Activated CD4-positive, alpha-beta T cell treated with anti-CD3 and anti-CD28 coated beads, Interleukin-2, Interleukin-6, amounts not matched to agents 100 ng/mL and 50 ng/mL, durations not matched to agents 16 hours and 8 hours (primary cell): ENCODE results near the gene ZBED4.
"Not testable (repeated sequence)": the region's sequence is repeated elsewhere in the genome, so short reads cannot be mapped to it uniquely, and the experiment has no call there.

Experiments used
- DNase-seq: peaks from one replicate; pipeline ENCODE4 v3.0.0-alpha.2; 2020

ZBED4 gene, protein sequence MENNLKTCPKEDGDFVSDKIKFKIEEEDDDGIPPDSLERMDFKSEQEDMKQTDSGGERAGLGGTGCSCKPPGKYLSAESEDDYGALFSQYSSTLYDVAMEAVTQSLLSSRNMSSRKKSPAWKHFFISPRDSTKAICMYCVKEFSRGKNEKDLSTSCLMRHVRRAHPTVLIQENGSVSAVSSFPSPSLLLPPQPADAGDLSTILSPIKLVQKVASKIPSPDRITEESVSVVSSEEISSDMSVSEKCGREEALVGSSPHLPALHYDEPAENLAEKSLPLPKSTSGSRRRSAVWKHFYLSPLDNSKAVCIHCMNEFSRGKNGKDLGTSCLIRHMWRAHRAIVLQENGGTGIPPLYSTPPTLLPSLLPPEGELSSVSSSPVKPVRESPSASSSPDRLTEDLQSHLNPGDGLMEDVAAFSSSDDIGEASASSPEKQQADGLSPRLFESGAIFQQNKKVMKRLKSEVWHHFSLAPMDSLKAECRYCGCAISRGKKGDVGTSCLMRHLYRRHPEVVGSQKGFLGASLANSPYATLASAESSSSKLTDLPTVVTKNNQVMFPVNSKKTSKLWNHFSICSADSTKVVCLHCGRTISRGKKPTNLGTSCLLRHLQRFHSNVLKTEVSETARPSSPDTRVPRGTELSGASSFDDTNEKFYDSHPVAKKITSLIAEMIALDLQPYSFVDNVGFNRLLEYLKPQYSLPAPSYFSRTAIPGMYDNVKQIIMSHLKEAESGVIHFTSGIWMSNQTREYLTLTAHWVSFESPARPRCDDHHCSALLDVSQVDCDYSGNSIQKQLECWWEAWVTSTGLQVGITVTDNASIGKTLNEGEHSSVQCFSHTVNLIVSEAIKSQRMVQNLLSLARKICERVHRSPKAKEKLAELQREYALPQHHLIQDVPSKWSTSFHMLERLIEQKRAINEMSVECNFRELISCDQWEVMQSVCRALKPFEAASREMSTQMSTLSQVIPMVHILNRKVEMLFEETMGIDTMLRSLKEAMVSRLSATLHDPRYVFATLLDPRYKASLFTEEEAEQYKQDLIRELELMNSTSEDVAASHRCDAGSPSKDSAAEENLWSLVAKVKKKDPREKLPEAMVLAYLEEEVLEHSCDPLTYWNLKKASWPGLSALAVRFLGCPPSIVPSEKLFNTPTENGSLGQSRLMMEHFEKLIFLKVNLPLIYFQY

DNA sequence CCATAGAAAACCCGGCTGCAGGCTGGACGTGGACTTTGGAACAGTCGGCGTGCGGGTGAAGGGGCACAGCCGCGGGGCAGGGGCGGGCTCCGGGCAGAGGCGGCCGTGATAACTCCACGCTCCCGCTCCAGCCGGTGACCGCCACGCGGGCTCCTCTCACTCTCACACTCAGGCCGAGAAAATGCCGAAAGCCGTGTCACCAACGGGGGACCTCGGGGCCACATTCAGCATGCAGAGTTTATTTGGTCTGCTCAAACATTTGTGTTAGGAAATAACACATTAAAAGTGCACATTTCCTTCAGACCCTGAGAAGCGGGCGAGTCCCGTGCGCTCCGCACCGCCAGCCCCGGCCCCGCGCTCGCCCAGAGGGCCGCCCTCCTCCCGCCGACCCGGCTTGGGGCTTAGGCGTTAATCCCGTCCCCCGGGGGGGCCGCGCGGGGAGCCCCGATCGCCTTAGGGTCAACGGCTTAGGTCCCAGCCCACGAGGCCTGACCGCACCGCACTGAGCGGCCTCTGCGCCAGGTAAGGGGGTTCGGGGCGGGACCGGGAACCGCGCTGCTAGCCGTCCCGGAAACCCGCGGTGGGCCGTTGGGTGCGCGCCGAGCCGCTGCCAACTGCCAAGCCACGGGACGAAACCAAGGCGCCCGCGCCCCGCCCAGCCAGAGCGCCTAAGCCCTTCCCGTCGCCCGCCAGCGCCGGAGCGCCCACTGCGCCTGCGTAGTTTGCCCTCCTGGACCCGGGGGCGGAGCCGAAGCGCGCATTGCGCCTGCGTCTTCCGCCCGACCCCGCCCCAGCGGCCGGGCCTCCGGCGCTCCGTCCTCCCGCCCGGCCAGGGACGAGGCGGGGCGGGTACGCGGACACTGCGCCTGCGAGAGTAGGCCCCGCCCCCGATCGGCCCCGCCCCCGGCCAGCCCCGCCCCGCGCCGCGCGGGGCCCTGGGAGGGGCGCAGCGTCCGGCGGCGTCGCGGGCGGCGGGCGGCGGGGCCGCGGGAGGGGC, at the start of gene ZBED4:
ZBED4 (plus strand) TSS at position 947 of the 997 bp plus-strand sequence. CDS start 29,819 bp downstream, outside the sequence.
- DNase-seq = peak; percentile 100

DNA sequence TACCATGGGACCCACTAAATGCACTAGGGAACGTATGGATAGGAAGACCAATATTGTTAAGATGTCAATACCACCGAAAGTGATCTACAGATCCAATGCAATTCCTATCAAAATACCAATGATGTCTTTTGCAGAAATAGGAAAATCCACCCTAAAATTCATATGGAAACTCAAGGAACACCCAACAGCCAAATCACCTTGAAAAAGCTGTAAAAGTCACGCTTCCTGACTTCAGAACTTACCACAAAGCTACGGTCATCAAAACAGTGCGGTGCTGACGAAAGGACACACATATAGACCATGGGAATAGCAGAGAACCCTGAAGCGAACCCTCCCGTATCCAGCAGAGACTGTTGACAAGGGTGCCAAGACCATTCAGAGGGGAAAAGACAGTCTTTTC, 46.5 kb upstream of the ZBED4 start:
- DNase-seq = no peak

DNA sequence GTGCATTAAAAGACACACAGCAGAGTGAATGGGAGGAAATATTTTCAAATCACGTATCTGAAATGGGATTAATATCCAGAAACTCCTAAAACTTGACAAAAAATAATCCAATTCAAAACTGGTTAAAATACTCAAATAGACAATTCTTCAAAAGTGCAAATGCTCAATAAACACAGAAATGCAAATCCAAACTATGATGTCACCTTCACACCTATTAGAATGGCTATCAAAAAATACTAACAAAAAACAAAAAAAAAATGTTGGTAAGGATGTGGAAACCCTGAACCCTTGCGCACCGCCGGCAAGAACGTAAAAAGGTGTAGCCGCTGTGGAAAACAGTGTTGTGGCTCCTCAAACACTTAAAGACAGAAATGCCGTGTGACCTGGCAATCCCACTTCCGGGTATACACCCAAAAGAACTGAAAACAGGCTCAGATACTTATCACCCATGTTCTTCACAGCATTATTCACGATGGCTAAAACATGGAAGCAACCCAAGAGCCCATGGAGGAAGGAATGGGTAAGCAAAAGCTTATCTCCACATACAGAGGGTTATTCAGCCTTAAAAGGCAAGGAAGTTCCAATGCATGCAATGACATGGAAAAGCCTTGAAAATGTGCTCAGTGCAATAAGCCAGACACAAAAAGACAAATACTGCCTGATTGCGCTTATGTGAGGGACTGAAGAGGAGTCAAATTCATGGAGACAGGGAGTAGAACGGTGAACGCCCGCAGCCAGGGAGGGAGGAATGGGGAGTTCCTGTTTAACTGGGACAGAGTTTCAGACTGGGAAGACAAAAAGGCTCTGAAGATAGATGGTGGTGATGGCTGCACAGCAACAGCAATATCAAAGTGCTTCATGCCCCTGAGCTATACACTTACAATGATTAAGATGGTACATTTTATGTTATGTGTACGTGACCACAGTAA, 45.6 kb upstream of the ZBED4 start:
- DNase-seq = peak; percentile 56

DNA sequence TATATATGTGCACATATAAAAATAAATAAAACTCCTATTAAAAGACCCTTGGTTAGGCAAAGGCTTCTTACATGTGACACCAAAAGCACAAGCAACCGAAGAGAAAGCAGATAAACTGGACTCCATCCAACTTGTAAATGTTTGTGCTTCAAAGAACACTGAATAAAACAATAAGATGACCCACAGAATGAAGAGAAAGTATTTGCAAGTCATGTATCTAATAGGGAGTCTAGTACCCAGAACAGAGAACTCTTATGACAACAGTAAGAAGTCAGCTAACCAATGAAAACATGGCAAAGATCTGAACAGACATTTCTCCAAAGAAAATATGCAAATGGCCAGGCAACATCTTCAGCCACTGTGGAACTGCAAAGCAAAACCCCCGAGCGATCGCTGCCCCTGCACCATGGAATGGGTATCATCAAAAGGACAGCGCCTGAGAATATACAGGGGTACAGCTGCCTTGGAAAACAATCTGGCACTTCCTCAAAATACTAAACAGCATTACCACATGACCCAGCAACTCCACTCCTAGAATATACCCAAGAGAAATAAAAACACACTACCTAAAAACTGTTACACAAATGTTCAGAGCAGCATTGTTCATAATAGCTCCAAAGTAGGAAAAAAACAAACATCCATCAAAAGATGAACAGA, 43.2 kb upstream of the ZBED4 start:
- DNase-seq = no peak

DNA sequence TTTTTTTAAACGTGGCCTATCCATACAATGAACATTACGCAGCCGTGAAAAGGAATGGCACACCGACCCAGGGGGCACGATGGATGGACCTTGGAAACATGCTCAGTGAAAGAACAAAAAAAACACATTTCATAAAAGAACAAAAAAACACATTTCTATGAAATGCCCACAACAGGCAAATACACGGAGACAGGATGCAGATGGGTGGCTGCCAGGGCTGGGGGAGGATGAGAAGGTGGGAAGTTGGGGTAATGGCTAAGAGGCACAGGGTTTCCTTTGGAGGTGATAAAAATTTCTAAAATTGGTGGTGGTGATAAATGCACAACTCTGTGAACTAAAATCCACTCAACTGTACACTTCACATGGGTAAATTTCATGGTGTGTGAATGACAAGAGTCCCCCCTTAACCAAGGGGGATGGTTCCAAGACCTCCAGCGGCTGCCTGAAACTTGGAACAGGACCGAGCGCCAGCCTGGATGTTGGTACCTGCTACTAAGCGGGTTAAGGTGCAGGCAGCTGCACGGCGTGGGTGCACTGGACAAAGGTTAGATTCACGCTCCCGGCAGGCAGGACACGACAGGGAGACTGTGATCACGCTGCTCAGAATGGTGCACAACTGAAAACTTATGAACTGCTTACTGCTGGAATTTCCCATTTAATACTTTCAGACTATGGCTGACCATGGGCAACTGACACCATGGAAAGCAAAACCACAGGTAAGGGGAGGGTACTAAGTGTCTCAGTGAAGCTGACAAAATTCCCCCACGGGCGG, 42.4 kb upstream of the ZBED4 start:
- no peak for DNase-seq

DNA sequence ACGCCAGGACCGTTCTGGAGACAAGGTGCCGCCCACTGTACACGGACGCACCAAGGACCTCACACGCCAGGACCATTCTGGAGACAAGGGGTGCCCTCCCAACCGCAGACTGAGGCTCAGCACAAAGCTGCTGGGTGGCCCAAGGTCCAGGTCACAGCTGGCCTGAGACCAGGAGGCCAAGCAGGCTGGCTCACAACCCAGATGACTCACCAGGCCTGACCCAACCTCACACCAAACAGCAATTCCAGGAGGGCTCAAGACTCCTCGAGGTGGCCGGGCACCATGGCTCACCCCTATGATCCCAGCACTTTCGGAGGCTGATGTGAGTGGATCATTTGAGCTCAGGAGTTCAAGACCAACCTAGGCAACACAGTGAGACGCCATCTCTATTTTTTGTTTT, 40.8 kb upstream of the ZBED4 start:
- no peak for DNase-seq

DNA sequence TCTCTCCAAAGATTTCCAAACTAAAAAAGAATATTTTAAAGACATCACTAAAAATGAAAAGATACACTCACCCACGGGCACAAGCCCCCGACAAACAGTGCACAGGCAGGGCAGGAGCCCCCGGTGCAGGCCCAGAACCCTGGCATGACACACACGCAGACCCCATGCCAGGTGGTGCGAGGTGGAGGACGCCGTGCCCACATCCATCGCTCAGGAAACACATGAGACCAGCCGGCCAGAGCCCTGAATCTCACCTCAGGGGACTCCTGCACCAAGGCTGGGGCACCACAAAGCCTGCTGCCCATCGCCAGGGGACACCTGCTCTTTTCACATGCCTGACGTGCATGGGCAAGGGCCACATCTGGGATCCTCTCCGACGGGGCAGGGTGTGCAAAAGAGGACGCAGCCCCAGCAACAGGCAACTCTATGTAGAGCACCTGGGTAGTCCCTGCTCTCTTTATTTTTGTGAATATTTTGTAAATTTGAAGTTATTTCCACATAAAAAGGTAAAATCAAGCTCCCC, 39.4 kb upstream of the ZBED4 start:
- no peak for DNase-seq

DNA sequence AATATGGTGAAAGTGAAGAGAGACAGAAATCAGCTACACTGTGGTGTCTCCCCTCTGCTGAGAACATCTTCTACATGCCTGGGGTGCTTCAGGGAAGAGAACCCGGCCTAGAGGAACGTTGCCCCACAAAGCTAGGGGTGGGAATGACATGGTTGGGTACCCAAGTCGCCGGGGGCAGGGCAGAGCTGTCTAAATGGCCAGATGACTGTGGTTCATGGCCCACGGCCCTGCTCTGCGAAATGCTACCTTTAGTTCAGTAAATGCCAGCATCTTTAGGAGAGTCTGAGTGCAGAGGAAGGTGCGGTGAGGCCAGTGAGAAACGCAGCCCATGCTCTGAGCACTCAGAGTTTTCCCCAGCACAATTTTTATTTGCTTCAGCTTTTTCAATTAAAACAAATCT, 38.8 kb upstream of the ZBED4 start:
- no peak for DNase-seq

DNA sequence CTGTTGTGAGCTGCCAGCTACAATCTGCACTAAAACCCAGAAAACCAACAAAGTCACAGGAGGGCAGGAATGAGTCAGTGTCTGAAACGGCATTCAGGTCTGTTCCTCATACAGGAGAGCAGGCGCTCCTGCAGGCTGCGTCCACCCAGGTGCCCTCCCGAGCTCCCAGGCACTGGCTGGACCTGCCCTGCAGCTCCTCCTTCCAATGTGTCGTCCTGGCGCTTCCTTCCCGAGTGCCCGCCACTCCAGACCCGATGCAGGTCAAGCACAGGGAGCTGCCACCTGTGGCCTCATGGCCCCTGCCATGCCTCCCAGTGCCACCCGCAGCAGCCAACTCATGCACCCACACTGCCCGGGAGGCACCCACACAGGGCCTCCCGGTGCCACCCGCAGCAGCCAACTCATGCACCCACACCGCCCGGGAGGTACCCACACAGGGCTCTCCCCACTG, 38.0 kb upstream of the ZBED4 start:
- DNase-seq = peak; percentile 78

DNA sequence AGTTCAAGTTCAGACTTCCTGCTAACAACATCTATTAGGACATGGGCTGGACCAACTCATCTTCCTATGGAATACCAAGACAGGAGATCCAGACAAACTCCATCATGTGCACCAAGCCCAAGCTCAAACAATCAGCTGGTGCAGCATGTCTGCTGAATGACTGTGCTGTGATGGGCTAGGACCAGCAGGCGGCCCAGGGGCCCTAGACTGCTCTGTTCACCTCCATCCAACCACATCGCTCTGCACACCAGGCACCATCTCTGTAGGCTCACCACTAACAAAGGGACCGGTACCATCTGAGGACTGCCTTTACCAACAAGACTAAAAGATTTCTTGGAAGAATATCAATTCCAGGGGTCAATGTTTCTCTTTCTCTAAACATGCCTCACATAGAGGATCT, 36.3 kb upstream of the ZBED4 start:
- no peak for DNase-seq

DNA sequence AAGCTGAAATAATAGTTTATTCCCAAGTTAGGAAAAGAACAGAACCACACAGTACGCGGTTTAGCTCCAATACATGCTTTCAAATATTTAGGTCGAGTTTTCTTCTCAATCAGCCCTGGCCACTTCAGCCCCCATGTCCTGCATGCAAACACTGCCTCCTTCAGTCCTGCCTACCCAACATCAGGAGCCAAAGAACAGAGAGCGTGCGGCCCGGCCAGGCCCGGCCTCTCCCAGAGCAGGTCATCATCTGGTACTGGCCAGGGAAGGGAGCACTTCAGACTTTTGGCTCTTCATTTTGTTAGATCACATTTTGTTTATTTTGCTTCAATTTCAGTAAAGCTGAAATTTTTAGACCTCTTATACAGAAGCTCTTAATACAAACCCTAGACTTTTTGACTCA, 32.7 kb upstream of the ZBED4 start:
- no peak for DNase-seq

DNA sequence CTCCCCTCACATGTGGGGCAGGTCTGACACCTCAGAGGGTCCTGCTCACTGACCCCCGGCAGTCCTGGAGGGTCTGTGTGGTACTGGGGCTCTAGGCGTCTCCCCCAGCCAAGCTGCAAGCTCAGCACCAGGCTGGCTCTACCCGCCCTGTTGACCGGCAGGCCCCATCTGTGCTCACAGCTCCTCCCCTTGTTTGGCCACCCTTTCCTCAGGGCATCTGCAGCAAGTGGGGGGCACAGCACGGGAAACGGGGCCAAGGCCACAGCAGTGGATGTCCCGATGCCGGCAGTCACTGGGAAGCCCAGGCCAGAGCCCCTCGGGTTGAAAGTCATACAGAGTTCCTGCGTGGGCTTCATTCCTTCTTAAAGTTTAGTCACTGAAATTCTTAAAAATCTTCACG, 31.9 kb upstream of the ZBED4 start:
- not testable (repeated sequence) for DNase-seq

DNA sequence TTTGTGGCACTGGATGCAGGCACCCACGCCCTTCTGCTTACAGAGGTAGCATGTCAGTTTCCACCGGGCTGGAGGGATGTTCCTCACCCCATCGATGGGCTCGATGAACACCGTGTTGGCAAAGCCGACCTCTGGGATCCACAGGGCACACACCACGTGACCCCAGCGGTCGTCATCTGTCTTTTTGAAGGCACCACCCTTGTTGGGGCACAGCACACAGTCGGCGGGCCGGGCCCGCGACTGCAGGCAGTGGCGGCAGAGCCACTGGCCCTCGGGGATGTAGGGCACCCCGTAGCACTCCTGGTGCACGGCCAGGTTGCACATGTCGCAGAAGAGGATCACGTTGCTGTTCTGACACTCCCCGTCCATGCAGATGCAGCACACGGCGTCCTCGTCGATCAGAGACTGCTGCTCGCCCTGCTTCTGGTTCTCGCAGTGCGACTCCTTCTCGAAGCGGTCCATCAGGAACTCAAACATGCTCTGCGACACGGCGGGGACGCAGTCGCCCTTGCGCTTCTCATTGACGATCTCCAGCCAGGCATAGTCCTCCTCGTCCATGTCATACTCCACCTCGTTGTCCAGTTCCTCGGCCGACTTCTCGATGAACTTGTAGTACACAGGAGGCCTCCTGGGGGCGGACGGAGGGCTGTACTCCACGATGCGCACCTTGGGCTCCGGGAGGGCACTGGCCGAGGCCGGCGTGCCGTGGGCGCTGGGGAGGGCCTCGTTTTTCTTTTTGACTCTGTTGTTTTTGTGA, 30.2 kb upstream of the ZBED4 start:
- no peak for DNase-seq

DNA sequence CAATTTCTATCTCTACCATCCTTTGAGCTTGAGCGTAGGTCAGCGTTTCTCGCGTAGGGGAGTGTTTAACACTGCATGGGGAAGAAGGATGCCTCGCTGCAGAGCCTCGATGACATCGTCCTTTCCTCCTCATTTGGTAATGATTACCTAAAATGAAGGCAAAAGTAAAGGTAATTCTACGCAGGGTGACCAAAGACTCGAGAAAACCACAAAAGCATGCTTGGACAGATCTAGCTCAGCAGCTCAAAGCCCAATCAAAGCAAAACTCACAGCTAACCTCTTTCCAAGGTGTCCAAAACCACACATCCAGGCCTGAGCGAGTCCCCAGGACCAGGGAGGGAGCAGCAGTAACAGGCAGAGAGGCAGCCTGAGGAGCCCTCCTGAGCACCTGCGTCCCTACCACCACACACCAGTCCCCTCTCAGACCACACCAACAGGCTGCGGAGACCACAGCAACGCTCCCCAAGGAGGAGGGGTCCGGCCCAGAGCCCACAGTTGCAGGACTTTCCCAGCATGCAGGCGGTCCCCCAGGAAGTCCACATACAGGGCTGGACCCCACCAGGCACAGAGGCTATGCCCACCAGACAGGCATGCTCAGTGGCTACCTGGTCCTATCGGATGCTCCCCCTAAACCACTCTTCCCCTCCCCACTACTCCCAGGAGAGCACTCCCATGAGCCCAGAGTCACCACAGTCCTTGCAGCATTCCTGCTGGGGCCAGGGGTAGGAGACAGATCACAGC, 29.3 kb upstream of the ZBED4 start:
- DNase-seq = peak; percentile 53

DNA sequence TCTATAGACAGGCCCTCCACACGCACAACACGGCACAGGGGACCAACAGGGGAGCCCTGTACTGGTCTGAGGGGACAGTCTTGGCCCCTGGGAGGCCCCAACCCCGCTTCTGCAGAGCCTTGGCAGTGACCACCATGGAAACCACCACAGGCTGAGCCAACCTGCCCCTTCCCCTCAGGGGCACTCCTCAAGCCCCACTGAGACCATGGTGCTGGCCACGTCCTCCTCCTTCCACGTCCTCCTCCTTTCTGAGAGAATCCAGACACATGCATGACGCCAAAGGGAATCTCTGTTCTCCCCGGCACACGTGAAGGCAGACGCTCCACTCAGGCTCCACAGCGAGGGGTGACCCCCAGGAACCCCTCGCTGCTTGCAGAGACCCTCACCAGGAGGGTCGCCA, 28.7 kb upstream of the ZBED4 start:
- DNase-seq = no peak

DNA sequence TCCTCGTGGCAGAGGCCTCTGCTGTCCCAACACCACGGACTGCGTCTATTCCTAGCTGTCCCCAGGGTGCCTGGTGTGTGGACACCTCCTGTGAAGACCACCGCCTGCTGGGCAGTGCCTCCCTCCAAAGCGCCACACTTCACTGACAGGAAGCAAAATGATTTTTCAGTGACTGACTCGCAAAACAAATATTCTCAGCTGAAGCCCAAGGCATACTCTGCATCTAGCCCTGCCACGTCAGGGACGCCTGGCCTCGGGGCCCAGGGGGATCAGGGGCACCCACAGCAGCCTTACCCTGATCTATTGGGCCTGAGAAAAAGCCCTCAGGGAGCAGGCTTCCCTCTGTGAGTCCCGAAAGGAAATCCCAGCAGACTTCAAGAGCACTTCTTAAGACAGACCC, 28.2 kb upstream of the ZBED4 start:
- DNase-seq = no peak

DNA sequence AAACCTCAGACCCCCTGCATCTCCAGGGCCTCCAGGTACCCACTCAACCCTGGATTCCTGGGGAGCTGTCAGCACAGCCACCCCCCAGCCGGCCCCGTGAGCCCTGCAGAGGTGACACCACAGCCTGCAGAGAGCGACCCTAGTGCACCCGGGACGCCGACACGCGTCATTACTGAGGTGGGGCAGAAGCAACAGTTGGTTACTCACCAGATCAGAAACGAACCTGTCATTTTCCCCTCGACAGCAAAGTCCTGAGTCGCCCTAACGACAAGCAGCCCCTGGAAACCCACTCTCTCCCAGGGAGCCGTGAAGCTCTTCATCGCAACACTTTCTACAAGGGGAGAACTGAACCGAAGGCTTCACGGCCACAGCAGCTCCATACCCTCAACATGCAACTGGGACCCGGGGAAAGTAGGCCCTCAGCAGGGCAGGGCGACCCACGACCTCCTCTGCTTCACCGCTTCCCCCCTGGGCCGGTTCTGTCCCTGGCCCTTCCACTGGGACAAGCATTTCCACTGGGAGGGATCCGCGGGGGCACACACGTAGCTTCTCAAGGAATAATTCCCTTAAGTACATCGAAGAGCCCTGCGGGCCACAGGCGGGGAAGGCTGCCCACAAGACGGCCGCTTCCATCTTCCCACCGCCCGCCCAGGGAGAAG, 27.6 kb upstream of the ZBED4 start:
- DNase-seq = peak; percentile 74
